ENCODE data around the gene EHBP1. TPM values are rescaled to one million over a fixed set of nuclear protein-coding genes. Genes with fewer than 3 reads are reported as not detected.

The EHBP1 gene
- total RNA-seq, 1 donor from 2014 or later, result 67.4 TPM

- Mint-ChIP-seq H3K27ac (no peak overlapping the region), H3K36me3 (no peaks in the 10 kb centered on the region), H3K4me3 (no peak overlapping the region), H3K4me1 (peaks cover 20% of the 10 kb centered on the region), H3K27me3 (ENCODE audit: low read depth) (no peaks in the 10 kb centered on the region), H3K9me3 (no peaks in the 10 kb centered on the region)
- DNase-seq (ENCODE audit: low spot score in 2 of 2, unreplicated experiment in 2 of 2), result no peak
- TF ChIP-seq CTCF (IDR thresholded peaks at IDR 0.05; ENCODE audit: unreplicated experiment), result no peak
These were observed 84.4 kb downstream of the EHBP1 start for GRCh38 chr2:62789918-62790317.

GRCh38 chr2:62792408-62792807 is 86.9 kb downstream of the EHBP1 start:
- Mint-ChIP-seq H3K4me3 (no peak overlapping the region), H3K9me3 (no peaks in the 10 kb centered on the region), H3K27ac (no peak overlapping the region), H3K36me3 (no peaks in the 10 kb centered on the region), H3K27me3 (ENCODE audit: low read depth) (no peaks in the 10 kb centered on the region), H3K4me1 (peaks cover 22% of the 10 kb centered on the region)
- DNase-seq (ENCODE audit: low spot score in 2 of 2, unreplicated experiment in 2 of 2), result no peak
- no peak for TF ChIP-seq CTCF (IDR thresholded peaks at IDR 0.05; ENCODE audit: unreplicated experiment)

- Mint-ChIP-seq H3K9me3 (no peaks in the 10 kb centered on the region), H3K27me3 (ENCODE audit: low read depth) (no peaks in the 10 kb centered on the region), H3K27ac (no peak overlapping the region), H3K4me3 (no peak overlapping the region), H3K36me3 (no peaks in the 10 kb centered on the region), H3K4me1 (peaks cover 18% of the 10 kb centered on the region)
- TF ChIP-seq CTCF (IDR thresholded peaks at IDR 0.05; ENCODE audit: unreplicated experiment), result no peak
- no peak for DNase-seq (ENCODE audit: low spot score in 2 of 2, unreplicated experiment in 2 of 2)
These were observed 87.7 kb downstream of the EHBP1 start for GRCh38 chr2:62793213-62793612.

- Mint-ChIP-seq H3K27me3 (ENCODE audit: low read depth) (no peaks in the 10 kb centered on the region), H3K36me3 (no peaks in the 10 kb centered on the region), H3K9me3 (no peaks in the 10 kb centered on the region), H3K4me1 (peaks cover 14% of the 10 kb centered on the region), H3K4me3 (no peak overlapping the region), H3K27ac (no peak overlapping the region)
- DNase-seq (ENCODE audit: low spot score in 2 of 2, unreplicated experiment in 2 of 2), result no peak
- TF ChIP-seq CTCF (IDR thresholded peaks at IDR 0.05; ENCODE audit: unreplicated experiment), result no peak
These were observed 89.3 kb downstream of the EHBP1 start for GRCh38 chr2:62794791-62795190.

- H3K4me1 Mint-ChIP-seq, result peaks cover 10% of the 10 kb centered on the region
- DNase-seq (ENCODE audit: low spot score in 2 of 2, unreplicated experiment in 2 of 2), result no peak
- no peaks in the 10 kb centered on the region for H3K36me3 Mint-ChIP-seq
- no peak for TF ChIP-seq CTCF (IDR thresholded peaks at IDR 0.05; ENCODE audit: unreplicated experiment)
- no peaks in the 10 kb centered on the region for H3K9me3 Mint-ChIP-seq
- no peaks in the 10 kb centered on the region for H3K27me3 Mint-ChIP-seq (ENCODE audit: low read depth)
- no peak overlapping the region for H3K27ac Mint-ChIP-seq
- no peak overlapping the region for H3K4me3 Mint-ChIP-seq
These were observed 89.8 kb downstream of the EHBP1 start for GRCh38 chr2:62795341-62795740.

GRCh38 chr2:62797107-62797506 is 91.6 kb downstream of the EHBP1 start:
- Mint-ChIP-seq H3K4me1 (peaks cover 10% of the 10 kb centered on the region), H3K4me3 (no peak overlapping the region), H3K27ac (no peak overlapping the region), H3K27me3 (ENCODE audit: low read depth) (no peaks in the 10 kb centered on the region), H3K36me3 (no peaks in the 10 kb centered on the region), H3K9me3 (no peaks in the 10 kb centered on the region)
- DNase-seq (ENCODE audit: low spot score in 2 of 2, unreplicated experiment in 2 of 2), result no peak
- no peak for TF ChIP-seq CTCF (IDR thresholded peaks at IDR 0.05; ENCODE audit: unreplicated experiment)
